GM21619 (cell line): ENCODE data around the gene IGFBP2.
"Not testable (repeated sequence)": the region's sequence is repeated elsewhere in the genome, so short reads cannot be mapped to it uniquely, and the experiment has no call there.

Source experiments
- ATAC-seq: cut with Tn5 transposase; IDR thresholded peaks from one replicate; pipeline ENCODE4 v1.9.1; 2021; ENCODE audit not compliant: unreplicated experiment

Gene IGFBP2, protein sequence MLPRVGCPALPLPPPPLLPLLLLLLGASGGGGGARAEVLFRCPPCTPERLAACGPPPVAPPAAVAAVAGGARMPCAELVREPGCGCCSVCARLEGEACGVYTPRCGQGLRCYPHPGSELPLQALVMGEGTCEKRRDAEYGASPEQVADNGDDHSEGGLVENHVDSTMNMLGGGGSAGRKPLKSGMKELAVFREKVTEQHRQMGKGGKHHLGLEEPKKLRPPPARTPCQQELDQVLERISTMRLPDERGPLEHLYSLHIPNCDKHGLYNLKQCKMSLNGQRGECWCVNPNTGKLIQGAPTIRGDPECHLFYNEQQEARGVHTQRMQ

DNA sequence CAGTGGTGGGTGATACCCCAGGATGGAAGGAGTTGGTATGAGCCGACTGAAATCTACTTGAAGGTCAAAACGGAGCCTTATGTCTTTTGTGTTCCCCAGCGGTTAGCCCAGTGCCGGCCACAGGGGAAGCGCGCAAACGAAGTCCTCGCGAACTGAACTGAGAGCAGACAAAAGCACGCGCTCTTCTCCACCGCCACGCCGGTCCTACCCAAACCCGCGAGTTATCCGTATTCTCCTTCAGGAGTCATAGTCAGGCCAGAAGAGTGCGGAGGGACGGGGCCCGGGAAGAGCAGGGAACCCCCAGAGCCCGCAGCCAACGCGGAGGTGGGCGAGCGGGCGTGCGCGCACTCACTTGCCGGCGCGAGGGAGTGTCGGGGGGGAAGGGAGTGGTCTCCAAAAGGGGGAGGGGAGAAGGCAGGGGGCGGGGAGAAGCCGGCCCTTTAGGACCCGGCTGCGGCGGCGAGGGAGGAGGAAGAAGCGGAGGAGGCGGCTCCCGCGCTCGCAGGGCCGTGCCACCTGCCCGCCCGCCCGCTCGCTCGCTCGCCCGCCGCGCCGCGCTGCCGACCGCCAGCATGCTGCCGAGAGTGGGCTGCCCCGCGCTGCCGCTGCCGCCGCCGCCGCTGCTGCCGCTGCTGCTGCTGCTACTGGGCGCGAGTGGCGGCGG, at the start of gene IGFBP2:
Gene IGFBP2 (plus strand): TSS at position 469 of the 664 bp plus-strand sequence. CDS start 104 bp downstream, at position 573.
- no peak for ATAC-seq

DNA sequence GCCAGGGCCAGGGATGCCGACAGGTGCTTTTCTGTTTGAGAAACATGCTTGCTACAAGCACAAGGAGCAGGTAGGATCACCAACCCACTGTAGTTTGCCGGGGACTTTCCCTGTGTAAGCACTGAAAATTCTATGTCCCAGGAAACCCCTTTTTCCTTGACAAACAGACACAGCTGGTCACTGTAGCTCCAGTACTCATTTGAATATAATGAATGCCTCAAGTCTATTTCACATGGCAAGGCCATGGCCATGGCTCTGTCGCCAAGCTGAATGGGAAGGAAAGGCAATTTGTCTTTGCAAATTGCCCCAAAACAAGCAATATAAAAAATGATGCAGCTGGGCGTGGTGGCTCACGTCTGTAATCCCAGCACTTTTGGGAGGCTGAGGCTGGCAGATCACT, 49.6 kb upstream of the IGFBP2 start:
- ATAC-seq: no peak

DNA sequence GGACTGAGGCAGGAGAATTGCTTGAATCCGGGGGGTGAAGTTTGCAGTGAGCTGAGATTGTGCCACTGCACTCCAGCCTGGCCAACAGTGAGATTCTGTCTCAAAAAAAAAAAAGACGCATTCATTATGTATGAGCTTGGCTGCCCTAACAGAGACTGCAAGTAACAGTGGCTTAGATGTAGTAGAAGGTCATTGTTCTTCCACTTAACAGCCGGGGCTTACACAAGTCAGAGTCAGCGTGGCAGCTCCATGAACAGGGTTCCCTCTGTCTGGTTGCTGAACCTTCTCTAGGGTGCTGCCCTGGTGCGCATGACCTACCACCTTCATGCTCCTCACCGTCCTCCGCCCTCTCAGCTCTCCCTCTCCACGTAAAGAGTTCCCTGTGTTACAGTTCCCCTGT, 49.1 kb upstream of the IGFBP2 start:
- no peak for ATAC-seq

DNA sequence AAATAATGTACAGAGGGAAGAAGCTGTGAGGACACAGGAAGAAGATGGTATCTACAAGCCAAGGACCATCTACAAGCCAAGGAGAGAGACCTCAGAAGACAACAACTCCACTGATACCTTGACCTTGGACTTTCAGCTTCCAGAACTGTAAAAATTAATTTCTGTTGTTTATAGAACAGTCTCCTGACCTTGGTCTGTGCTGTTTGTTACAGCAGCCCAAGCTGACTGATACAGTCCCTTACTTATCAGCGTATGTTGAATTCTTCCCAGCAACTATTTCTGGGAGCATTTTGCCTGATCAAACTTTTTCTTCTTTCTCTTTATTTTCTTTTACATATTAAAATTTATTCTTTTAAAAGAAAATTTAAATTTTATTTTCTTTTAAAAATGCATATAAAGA, 47.8 kb upstream of the IGFBP2 start:
- ATAC-seq: no peak

DNA sequence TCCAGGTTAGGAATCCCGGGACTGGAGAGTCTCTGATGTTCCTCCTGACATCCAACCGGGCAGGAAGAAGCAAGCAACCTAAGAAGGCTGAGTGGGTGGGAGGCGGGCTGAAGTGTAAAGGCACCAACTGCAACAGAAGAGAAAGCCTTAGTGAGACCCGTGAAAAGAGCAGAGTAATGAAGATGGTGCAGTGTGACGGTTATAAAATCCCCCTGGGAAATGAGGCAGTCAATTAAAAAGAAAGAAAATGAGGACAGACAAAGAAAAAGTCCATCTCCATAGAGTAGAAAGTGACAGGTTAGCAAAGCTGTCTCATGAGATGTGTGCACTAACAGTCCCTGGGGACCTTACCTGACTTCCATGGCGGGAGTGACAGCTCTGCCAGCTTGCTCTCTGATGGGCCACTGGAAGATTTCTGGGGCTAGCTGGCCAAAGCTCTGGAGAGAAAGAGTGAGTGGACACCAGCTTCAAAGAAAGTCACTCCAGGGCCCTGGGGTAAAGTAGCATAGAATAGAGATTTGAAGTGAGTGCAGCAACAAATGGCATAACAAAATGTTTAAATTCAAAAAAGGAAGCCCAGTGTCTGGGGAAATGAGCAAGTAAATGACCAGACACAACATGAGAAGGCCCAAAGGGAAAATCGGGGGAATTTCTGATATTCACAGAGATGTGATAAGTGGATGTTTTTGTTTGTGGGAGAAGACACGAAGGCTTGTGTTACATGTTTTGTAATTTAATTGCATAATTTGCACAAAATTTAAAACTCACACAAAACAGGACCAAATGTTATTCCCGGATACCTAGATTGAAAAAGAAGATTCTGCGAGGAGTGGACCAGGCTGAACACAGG, 44.1 kb upstream of the IGFBP2 start:
- ATAC-seq: no peak

DNA sequence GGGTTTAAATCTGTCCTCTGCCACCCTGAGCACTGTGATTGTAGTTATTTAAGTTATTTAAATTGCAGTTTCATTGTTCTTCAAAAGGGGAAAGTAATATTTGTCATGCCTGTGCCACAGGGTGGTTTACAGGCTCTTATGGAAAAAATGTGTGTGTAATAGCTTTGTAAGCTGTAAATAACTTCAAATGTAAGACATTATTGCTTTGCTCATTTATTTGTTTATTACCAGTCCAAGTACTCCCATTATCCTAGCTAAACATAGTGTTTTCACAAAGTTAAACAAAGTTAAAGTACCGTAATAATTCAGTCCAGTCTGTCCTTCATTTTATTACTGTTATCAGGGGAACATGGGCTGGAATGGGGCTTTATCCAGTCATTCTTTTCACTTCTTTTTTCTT, 43.4 kb upstream of the IGFBP2 start:
- ATAC-seq: no peak

DNA sequence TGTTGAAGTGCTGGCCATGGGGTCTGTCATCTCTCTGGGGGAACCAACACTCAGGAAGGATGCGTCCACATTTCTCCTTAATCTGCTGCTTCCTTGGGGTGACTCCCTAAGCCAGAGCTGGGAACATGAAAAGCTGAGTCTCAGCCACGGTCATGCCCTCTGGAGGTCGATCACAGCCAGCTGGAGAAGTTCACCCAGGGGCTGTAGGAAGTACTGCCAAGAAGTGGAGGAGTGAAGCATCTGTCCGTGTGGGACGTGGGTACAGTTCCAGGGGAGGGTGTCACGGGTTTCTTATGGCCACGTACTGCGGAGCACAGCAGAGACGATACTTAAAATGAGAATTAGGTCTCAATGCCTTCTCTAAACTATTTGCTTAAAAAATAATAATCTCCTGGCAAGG, 42.4 kb upstream of the IGFBP2 start:
- no peak for ATAC-seq

DNA sequence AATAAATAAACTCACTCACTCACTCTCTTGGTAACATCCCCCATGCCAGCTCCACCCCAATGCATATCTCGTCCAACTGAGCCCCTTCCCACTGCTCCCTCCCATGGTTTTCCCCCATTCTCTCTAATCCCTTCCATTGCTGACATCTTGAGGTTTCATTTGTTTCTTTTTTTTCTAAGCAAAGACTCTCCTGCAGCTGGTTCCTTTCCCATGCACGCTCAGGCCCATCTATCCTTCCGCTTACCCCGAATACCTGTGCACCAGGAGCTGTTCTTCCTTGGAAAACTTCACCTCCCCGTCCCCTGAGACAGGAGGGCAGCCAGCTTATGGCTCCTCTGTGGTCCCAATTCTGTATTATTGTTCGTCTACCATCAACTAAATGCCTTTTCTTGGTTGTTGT, 41.7 kb upstream of the IGFBP2 start:
- ATAC-seq: no peak

DNA sequence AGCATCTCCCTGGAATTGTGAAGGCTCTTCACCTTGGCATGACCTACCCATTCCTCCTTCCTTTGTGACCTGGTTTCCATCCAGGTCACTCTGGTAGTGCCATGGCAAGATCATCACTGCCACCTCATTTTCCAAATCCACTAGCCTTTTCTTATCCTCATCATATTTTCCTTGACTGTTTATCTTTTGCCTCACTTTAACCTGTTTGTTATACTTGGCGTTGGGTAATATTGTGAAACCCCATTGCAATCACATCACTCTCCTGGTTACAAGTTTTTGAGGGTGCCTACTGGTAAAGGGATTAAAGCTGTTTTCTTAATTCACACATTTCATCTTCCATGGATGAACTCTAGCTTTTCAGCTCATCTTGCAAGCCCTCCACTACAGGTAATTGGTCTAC, 39.1 kb upstream of the IGFBP2 start:
- ATAC-seq: no peak

DNA sequence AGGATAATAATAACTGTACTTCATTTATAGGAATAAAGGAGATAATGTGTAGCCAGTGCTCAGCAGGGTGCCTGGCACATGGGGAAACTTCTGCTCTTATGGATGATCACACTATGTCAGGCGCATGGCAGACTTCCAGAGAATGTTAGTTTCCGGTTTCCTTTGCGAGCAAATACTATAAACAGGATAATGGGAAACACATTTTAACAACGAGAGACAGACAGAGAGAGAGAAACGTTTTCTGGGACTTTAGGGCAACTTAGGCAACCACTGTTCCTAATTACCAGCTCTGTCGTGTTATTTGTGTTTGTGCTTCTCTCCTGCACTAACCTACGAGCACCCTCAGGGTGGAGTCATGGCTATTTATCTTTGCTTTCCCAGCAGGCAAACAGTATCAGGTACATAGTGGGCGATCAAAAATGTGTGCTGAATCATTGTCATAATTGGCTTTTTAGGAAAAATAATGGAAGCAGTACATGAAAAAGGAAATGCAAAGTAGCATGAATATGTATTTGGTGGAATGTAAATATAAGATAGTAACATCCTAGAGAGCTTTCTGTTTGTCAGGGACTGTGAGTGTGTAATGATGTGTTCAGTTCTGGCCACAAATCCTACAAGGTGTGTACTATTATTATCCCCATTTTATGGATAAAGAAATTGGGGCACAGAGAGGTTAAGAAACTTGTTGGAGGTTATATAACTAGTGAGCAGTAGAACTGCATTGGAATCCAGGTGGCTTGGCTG, 36.8 kb upstream of the IGFBP2 start:
- ATAC-seq: no peak

DNA sequence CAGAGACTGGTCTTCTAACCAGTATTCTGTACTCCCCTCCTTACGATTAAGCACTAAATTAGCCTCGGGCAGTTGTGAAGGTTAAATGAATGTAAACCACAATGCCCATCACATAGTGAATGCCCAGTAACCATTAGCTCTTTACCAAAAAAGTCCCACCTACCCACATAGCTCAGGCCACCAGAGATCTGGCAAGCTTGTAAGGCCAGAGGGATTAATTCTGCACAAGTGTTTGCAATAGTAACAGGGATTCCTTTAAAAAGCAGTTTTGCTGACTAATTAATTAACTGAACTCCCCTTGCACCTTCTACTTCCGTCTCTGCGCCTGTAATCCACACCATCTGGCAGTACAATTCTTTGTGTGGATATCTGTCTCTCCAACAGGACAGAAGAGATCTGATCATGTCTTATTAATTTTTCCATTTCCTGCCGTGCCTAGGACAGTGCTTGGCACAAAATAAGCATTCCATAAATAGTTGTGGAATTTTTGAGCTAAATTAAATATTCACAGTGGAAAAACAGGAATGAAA, 36.2 kb upstream of the IGFBP2 start:
- no peak for ATAC-seq

DNA sequence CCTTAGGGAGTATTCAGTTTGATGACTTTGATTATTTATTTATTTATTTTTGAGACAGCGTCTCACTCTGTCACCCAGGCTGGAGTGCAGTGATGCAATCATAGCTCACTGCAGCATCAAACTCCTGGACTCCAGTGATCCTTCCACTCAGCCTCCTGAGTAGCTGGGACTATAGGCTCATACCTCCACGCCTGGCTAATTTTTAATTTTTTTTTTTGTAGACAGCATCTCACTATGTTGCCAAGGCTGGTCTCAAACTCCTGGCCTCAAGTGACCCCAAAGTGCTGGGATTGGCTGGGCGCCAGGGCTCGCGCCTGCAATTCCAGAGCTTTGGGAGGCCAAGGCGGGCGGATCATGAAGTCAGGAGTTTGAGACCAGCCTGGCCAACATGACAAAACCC, 35.4 kb upstream of the IGFBP2 start:
- ATAC-seq: not testable (repeated sequence)

DNA sequence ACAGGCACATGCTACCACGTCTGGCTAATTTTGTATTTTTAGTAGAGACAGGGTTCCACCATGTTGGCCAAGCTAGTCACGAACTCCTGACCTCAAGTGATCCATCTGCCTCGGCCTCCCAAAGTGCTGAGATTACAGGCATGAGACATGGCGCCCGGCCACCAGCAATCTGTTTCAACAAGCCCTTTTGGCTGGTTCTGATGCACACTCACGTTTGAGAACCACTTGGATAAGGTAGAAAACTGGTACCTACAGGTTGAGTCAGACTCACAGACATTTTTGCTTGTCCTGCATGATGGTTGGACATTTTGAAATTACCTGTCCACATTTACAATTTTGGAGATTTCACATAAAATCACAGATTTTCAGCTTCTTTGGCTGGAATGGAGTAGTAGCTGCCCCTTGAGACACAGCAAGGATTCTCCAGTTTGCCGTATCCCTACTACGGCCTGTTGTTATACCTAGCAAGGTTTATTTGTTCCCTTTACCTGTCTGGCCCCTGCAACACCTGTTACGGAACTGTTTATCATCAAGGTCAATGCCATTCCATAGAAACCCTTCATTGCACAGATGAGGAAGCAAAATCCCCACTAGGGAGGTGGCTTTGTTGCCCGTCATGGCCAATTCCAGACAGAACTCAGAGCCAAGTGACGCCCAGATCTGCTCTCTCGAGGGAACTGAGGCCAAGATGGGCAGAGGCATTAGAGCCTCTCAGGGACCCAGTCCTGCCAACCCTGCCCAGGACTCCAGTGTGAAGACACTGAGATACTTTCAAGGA, 31.4 kb upstream of the IGFBP2 start:
- ATAC-seq: no peak

DNA sequence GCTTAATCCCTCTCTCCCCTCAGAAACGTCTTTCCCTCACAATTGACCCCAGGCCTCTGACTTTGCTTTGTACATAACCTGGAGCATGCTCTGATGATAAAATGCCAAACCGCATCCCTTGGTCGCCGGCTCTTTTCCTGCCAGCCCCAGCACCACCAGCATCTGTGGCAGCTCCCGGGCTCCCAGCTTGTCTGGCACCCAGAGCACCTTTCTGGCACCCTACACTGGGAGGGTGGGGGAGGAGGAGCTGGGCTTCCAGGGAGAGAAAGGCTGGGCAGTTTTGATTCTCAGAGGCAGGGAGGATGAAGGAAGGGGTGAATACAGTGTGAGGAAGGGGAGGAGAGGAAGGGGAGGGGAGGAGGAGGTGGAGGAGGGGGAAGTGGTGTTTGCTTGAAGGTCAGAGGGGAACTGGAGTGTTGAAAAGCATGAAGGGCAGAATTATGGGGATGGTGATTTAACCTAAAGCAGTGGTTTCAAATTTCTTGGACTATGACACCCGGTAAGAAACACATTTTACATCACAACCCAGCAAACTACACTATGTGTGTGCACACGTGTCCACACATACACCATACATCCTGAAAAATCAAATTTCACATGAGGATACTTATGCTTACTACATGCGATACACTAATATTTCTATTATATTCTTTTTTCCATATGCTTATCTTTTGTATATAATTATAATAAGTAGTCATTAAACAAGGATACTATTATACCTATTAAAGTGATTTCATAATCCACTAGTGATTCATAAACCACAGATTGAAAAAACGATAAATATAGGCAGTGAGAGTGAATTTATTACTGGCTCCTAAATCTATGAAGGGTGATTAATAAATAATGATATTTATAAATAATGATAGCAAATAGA, 30.0 kb upstream of the IGFBP2 start:
- no peak for ATAC-seq

DNA sequence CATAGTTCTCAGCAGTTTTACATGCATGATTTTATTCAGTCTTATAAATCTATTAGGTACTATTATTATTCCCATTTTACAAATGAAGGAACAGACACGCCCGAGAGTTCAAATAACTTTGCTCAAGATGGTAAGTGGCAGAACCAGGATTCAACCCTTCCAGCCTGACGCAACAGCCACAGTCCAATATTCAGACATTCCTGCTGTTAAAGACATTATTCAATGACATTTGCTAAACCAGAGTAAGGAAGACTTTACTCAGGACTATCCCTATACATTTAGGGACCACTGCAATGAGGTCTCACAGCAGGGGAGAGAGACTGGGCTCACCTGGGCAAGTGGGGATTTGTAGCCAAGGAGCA, 29.4 kb upstream of the IGFBP2 start:
- ATAC-seq: no peak

DNA sequence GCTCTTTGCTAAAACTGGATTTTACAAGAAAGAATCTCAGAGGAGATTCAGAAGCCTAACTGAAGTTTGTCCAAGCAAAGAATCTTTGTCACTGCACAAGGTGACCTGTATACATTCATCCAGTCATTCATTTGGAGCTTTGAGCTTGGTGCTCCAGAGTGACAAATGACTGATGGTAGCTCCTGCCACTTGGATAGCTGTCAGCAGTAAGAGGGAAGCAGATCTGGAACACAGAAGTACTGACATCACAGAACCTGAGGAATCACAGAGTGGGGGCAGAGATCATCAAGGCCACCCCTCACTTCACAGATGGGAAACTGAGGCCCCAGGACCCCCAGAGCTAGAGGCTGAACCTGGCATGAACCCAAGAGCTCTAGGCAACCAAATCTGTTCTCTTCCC, 28.8 kb upstream of the IGFBP2 start:
- ATAC-seq: no peak

DNA sequence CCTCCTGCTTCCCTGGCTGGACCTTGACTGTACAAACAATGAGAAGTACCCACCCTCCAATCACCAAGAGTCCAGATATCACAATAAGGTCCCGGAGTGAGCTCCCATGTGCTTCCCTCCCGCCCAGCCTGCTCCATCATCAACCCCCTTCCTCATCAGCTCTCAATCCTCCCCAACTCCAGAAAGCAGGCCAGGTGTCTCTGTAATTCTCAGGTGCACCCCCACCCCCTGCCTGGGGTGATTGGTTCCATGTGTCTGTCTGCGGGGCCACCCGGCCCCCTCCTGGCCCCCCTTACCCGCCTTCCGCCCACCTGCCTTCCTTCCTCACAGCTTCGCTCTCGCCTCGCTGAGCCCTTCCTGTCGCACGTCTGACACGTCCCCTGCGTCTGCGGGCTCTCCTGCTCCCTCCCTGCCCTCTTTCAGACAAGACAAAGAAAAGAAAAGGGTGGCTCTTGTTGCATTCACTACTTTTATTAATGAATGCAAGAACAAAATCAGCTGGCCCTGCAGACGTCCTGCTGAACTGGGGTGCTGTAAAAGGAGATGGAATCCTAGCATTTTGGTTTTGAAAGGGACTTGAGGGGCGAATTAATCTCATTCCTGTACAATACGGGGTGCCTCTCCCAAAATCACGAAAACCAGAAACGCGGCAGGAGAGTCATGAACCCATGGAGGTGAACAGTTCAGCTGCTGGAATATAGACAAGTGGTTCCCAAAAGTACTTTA, 26.5 kb upstream of the IGFBP2 start:
- ATAC-seq: peak; percentile 97

DNA sequence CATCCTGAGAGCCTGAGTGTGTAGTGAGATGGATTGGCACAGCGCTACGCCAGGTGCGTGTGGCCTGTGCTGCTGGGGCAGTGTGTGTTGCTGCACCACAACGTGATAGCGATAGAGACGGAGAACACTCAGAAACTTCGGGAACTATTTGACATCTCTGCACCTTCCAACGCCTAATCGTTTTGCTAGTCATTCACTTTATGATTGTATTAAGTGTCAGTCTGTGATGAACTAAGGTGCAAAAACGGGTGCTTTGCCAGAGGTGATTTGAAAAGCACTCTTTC, 26.0 kb upstream of the IGFBP2 start:
- ATAC-seq: no peak

DNA sequence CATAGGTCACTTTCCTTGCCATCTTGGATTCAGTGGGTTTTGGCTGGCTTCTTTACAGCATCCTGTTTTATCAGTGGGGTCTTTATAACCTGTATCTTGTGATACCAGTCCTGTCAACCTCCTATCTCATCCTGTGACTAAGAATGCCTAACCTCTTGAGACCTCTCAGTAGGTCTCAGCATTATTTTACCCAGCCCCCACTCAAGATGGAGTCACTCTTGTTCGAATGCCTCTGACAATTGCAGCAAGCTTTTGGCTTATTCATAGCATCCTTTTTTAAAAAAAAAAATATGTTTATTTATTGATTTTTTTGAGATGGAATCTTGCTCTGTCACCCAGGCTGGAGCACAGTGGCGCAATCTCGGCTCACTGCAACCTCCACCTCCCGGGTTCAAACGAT, 24.7 kb upstream of the IGFBP2 start:
- no peak for ATAC-seq
